Measurements from ENCODE around the gene NAP1L1.

- no peak for TF ChIP-seq POLR2A (IDR thresholded peaks at IDR 0.05)
- TF ChIP-seq, protein P1, sequence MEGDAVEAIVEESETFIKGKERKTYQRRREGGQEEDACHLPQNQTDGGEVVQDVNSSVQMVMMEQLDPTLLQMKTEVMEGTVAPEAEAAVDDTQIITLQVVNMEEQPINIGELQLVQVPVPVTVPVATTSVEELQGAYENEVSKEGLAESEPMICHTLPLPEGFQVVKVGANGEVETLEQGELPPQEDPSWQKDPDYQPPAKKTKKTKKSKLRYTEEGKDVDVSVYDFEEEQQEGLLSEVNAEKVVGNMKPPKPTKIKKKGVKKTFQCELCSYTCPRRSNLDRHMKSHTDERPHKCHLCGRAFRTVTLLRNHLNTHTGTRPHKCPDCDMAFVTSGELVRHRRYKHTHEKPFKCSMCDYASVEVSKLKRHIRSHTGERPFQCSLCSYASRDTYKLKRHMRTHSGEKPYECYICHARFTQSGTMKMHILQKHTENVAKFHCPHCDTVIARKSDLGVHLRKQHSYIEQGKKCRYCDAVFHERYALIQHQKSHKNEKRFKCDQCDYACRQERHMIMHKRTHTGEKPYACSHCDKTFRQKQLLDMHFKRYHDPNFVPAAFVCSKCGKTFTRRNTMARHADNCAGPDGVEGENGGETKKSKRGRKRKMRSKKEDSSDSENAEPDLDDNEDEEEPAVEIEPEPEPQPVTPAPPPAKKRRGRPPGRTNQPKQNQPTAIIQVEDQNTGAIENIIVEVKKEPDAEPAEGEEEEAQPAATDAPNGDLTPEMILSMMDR (IDR thresholded peaks at IDR 0.05), result no peak
Observed at GRCh38 chr12:76085520-76085868, 1.0 kb upstream of the NAP1L1 start.

Data from transverse colon (tissue), 3 donors.